ENCODE measurements around the gene FADS3. TPM values are rescaled to one million over a fixed set of nuclear protein-coding genes. Genes with fewer than 3 reads are reported as not detected.

The FADS3 gene
- total and polyA plus RNA-seq, 9 of the 15 experiments (the other 6 are each of a cell fraction or from before 2014, with no cell fraction given): 0.97 to 148 (median 92.7) TPM

DNA sequence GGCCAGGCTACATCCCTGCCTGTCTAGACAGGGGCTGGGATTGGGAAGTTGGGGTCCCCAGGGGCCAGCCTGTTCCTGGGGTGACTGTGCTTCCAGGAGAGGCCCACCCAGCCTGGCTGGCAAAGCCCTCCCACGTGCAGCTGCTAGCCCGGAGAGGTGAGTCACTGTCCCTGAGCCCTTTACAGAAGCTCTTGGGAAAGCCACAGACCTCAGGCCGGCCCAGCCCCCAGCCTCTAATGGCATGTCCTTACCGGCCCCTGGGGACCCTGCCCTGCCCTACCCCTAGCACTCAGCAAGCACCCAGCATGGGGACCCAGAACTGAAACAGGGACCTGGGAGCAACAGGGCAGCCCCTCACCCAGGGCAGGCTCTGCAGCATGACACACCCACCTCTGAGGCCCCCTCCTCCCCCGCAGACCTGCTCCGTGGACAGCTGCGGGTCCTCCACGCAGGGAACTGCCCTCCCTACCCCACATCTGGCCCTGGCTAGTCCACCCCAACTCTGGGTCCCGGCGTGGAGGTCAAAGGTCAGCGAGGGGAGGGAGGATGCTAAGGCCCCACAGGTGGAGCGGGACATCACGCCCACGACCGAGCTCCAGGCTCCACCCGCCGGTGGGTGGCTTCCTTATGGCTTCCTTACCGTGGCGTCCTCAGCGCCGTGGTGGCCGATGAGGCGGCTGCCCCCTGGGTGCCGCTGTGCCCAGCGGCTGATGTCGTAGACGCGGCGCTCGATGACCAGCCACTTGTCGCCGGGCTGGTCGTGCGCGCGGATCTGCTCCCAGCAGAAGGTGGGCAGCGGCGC lies 615 bp downstream of the FADS3 start (continued):
- no peak for TF ChIP-seq MYBL2 (IDR thresholded peaks at IDR 0.05; ENCODE audit: low read depth)
- TF ChIP-seq MYBL2 (CRISPR knock-in tag; IDR thresholded peaks at IDR 0.05; ENCODE audit: borderline replicate concordance): no peak
- peak; percentile 16; the same call in 1 of the 2 replicates for TF ChIP-seq MXI1 (IDR thresholded peaks at IDR 0.05; ENCODE audit: low read depth, low read length)
- no peak for TF ChIP-seq ZNF699 (CRISPR knock-in tag; IDR thresholded peaks at IDR 0.05; ENCODE audit: insufficient replicate concordance)
- TF ChIP-seq NFE2 (IDR thresholded peaks at IDR 0.05; ENCODE audit: low read depth): peak; percentile 41; the same call in 1 of the 2 replicates
- TF ChIP-seq MBD2 (IDR thresholded peaks at IDR 0.05; ENCODE audit: borderline replicate concordance, low read depth): no peak
- TF ChIP-seq ASH1L (IDR thresholded peaks at IDR 0.05; ENCODE audit: borderline replicate concordance, low read depth, partially characterized antibody): no peak
- no peak for TF ChIP-seq KLF10 (CRISPR knock-in tag; IDR thresholded peaks at IDR 0.05)
- TF ChIP-seq ZSCAN32 (CRISPR knock-in tag; IDR thresholded peaks at IDR 0.05): no peak
- TF ChIP-seq TCF3 (CRISPR knock-in tag; IDR thresholded peaks at IDR 0.05): peak; percentile 8
- no peak for TF ChIP-seq HNRNPK (IDR thresholded peaks at IDR 0.05; ENCODE audit: low read depth, low read length, poor library complexity, severe bottlenecking)
- no peak for TF ChIP-seq POLR2A (conservative IDR thresholded peaks at IDR 0.05)
- TF ChIP-seq, protein P1, sequence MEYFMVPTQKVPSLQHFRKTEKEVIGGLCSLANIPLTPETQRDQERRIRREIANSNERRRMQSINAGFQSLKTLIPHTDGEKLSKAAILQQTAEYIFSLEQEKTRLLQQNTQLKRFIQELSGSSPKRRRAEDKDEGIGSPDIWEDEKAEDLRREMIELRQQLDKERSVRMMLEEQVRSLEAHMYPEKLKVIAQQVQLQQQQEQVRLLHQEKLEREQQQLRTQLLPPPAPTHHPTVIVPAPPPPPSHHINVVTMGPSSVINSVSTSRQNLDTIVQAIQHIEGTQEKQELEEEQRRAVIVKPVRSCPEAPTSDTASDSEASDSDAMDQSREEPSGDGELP (CRISPR knock-in tag; IDR thresholded peaks at IDR 0.05; ENCODE audit: borderline replicate concordance): peak; percentile 73
- peak in 1 of 2 experiments; percentile 72; a peak in 2 of 4 replicates for TF ChIP-seq TEAD1 (CRISPR knock-in tag; IDR thresholded peaks at IDR 0.05)
- no peak for TF ChIP-seq CBX2 (IDR thresholded peaks at IDR 0.05; ENCODE audit: insufficient read depth, low read length, poor library complexity, severe bottlenecking)
- no peak for TF ChIP-seq RBM14 (IDR thresholded peaks at IDR 0.05; ENCODE audit: borderline replicate concordance, insufficient read depth, low read depth, low read length)
- TF ChIP-seq NFXL1 (CRISPR knock-in tag; IDR thresholded peaks at IDR 0.05): no peak
- TF ChIP-seq, protein P2, sequence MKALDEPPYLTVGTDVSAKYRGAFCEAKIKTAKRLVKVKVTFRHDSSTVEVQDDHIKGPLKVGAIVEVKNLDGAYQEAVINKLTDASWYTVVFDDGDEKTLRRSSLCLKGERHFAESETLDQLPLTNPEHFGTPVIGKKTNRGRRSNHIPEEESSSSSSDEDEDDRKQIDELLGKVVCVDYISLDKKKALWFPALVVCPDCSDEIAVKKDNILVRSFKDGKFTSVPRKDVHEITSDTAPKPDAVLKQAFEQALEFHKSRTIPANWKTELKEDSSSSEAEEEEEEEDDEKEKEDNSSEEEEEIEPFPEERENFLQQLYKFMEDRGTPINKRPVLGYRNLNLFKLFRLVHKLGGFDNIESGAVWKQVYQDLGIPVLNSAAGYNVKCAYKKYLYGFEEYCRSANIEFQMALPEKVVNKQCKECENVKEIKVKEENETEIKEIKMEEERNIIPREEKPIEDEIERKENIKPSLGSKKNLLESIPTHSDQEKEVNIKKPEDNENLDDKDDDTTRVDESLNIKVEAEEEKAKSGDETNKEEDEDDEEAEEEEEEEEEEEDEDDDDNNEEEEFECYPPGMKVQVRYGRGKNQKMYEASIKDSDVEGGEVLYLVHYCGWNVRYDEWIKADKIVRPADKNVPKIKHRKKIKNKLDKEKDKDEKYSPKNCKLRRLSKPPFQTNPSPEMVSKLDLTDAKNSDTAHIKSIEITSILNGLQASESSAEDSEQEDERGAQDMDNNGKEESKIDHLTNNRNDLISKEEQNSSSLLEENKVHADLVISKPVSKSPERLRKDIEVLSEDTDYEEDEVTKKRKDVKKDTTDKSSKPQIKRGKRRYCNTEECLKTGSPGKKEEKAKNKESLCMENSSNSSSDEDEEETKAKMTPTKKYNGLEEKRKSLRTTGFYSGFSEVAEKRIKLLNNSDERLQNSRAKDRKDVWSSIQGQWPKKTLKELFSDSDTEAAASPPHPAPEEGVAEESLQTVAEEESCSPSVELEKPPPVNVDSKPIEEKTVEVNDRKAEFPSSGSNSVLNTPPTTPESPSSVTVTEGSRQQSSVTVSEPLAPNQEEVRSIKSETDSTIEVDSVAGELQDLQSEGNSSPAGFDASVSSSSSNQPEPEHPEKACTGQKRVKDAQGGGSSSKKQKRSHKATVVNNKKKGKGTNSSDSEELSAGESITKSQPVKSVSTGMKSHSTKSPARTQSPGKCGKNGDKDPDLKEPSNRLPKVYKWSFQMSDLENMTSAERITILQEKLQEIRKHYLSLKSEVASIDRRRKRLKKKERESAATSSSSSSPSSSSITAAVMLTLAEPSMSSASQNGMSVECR (CRISPR knock-in tag; IDR thresholded peaks at IDR 0.05): peak; percentile 87
- no peak for TF ChIP-seq BMI1 (IDR thresholded peaks at IDR 0.05; ENCODE audit: low read length)
- TF ChIP-seq MTA1 (IDR thresholded peaks at IDR 0.05; ENCODE audit: borderline replicate concordance): no peak
- peak; percentile 87 for TF ChIP-seq CHD1 (IDR thresholded peaks at IDR 0.05; ENCODE audit: low read length)
- peak; percentile 69 for TF ChIP-seq BHLHE40 (IDR thresholded peaks at IDR 0.05; ENCODE audit: low read length)
- TF ChIP-seq JUND (IDR thresholded peaks at IDR 0.05; ENCODE audit: borderline replicate concordance, low read depth, low read length): peak; percentile 85
- peak; percentile 68; the same call in 1 of the 3 replicates for TF ChIP-seq JUND (tag; IDR thresholded peaks at IDR 0.05; ENCODE audit: borderline replicate concordance, low read depth, low read length)
- TF ChIP-seq PYGO2 (tag; IDR thresholded peaks at IDR 0.05): no peak

Measured in K562 (cell line).